DLD1 (cell line): Measurements from ENCODE around the gene DPPA4.

Experiments used
- in situ Hi-C: cut with HindIII; loops from 2 replicates; pipeline ENCODE4 v1.10.0; 2017; ENCODE audit warnings: low sequenced_read_pairs

The DPPA4 gene

DNA sequence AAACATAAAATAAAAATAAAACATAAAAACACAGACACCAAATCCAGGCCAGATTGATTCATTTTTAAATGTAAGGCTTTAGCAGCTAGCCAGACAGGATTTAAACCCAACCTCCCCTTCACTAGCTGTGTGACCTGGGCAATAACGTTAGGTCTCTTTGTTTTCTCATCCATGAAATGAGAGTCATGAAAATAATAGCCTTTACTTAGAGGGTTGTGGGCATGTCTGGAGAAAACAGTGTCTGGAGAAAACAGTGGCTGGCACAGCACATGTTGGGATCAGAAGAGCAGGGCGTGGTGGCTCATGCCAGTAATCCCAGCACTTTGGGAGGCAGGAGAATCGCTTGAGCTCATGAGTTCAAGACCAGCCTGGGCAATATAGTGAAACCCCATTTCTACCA is 1.9 kb upstream of the DPPA4 start:
- in situ Hi-C loops = no loop called here

DNA sequence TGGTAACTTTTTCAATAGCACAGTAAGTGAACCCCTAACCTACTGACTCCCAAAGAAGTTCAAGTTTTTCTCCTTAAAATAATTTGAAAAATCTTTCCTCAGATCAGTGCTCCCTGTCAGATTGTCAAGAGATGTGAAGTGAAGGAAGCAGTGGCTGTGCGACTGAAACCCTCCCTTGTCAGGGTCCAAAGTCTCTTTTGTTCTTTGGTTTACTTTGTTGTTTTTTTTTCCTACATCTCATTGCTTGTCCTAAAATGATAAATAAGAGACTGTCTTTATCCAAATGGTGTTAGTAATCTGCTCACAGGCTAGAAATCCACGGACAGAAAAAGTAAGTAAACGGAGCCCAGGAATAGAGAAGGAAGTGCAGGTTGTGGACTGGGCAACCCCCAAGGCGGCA is 976 bp upstream of the DPPA4 start:
- in situ Hi-C loops = no loop called here

DNA sequence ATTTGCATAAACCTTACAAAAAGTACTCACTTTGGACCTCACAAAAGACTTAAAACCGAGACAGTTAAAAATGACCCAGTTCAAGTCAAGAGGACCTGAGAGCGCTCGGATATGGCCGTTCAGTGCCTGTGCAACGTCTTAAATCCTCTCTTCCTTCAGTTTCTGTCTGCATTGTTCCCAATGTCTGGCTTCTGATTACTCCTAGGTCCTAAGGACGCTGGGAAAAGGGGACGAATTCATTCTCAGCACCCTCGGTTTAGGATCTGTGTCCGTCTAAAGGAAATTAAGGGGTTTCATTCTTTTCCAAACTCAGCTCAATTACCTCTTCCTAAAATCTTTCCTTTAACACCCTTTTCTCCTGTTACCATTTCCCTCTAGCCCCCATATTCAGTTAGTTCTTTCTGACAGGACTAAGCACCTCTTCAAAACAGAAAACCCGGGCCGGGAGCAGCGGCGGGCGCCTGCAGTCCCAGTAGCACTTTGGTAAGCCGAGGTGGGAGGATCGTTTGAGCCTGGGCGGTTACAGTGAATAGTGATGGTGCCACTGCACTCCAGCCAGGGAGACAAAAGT is 970 bp downstream of the DPPA4 start:
- in situ Hi-C loops = no loop called here

DNA sequence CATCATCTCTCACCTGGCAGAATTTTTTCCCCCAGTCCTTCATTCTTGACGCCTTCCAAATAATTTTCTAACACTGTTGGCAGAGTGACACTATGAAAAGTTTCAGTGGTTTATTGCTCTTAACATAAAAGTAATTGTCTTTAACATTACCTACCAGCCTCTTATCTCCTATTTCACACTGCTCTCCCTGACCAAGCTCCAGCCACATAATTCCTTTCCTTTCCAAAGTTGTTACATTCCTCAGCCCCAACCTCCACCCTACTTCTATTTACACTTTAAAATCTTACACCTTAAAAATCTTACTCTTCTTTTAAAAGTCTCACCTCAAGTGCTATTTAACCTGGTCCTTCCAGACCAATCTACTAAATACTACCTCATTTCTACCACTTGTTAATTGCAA is 2.8 kb downstream of the DPPA4 start:
- in situ Hi-C loops = no loop called here

DNA sequence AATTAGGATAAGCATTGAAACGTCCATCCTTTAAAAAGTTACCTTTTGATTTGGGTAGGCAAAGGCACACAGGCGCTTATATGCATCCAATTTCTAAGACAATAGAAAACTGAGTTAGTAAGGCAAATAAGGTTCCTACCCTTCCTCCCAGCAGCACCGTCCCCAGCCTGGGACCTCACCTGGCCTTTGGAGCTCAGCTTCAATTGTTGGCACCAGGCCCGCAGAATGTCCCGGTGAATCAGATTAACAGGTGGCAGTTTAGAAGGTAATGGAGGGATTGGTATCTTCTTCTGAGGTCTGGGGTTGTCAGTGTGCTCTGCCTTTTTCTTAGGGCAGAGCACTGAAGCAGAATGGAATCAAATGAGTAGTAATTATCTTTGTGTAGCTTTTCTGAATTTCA is 5.7 kb downstream of the DPPA4 start:
- in situ Hi-C loops = no loop called here

DNA sequence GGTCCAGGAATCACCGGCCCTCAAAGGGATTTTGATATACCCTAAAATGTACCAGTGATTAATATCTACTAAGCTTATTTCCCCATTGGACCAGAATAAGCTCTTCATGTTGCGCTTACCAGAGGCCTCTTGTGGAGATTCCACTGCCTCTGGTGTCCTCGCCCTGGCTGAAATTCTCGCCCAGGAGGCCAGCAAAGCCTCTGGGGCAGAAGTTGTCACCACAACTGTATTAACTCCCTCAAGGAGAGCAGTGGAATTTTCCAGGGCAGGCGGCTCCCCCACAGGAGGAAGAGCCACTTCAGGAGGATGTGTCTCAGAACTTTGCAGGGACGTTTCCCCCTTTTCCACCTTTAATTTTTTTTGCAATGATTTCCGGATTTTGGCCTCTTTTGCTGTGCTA is 6.9 kb downstream of the DPPA4 start:
- in situ Hi-C loops = no loop called here

DNA sequence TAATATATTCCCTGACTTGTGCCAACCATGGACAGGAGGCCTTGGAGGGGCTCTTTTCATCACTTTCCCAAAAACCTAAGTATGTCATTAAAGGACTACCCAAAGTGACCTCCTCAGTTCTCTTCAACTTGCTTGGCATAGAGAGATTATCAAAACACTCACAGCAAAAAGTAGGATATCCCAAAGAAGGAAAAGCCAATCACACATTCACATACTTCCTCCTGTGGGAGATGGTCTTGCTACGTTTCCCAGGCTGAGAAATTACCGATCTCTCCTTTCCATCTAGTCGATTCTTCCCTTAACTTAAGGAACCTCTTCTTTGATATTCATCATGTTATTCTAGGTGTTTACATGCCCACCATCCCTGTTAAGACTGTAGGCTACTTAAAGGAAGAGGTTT is 9.1 kb downstream of the DPPA4 start:
- in situ Hi-C loops = no loop called here

DNA sequence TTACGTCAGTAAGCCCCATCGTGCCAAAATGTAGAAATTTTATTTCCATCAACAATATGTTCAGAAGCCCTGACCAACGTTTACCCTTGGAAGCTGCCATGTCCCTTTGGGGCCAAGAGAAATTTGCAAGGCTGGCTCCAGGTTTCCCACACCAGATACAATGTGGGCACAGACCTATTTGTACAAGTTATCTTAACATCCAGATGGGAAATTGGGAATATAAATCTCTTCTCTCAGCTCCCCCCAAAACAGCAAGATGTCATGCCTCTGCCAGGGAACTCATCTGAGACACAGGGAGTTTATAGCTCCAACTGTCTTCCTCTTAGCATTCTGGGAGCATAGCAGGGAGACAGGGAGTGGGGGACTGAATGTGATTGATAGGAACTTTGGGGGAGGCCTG is 11.7 kb downstream of the DPPA4 start:
- in situ Hi-C loops = no loop called here

DNA sequence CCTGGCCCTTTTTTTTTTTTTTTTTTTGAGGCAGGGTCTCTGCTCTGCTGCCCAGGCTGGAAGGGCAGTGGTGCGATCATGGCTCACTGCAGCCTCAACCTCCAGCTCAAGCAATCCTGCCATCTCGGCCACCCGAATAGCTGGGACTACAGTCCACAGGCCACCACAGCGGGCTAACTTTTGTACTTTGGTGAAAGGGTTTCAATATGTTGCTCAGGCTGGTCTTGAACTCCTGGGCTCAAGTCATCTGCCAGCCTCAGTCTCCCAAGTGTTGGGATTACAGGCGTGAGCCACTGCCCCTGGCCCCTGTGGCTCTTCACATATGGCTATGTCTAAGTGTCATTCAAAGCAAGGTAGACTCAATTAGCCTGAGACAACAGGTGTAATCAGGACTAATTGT is 12.2 kb downstream of the DPPA4 start:
- in situ Hi-C loops = no loop called here

DNA sequence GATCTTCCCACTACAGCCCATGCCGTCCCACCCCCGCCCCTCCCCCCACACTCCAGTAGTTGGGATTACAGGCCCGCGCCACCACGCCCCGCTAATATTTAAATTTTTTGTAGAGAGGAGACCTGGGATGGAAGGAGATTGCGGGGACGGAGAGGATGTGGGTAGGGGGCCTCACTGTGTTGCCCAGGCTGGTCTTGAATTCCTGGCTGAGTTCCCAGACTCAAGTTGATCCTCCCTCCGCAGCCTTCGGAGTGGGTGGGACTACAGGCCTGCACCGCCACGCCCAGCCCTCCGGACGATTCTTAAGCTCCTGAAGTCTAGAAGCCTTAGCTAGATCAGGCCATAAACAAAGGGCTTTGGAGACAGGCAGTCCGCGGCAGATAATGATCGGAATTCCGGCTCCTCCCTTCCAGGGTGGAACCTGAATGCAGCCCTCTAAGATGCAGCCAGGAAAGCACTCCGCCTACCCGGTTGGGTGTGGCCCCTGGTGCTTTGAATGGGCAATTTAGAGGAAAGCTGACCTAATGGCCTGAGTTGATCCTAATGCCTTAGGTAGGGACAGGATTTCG is 21.1 kb downstream of the DPPA4 start, which contains the start of gene DPPA2:
TSS of gene DPPA2 (minus strand) at position 356 of the 569 bp plus-strand sequence. CDS start 1,975 bp downstream, outside the sequence.
- in situ Hi-C loops = no loop called here

DNA sequence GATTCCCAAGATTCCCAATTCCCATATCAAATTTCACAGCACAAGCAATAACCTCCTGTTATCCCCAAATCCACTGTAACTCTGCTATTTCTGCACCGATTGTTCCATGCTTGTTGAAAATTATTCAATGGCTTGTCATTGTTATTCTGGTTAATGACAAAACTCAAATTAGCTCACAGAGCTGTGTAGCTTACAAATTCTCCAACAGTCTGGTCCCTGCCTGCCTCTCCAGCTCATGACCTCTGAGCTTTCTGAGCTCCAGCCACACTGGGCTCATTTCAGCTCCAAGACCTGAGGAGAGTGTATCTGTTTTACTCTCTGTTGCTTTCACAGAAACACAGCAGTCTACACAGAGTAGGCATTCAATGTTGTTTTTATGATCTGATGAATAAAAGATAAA is 24.3 kb downstream of the DPPA4 start:
- in situ Hi-C loops = no loop called here

DNA sequence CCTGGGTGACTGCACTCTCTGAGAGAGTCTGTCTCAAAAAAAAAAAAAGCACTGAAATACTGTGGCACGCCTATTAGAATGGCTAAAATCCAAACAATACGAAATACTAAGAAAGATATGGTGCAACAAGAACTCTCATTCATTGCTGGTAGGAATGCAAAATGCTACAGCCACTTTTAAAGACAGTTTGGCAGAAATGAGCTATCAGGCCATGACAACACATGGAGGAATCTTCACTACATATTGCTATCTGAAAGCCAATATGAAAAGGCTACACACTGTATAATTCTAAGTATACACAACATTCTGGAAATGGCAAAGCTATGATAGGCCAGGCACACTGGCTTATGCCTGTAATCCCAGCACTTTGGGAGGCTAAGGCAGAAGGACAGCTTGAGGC is 39.9 kb downstream of the DPPA4 start:
- in situ Hi-C loops = no loop called here

DNA sequence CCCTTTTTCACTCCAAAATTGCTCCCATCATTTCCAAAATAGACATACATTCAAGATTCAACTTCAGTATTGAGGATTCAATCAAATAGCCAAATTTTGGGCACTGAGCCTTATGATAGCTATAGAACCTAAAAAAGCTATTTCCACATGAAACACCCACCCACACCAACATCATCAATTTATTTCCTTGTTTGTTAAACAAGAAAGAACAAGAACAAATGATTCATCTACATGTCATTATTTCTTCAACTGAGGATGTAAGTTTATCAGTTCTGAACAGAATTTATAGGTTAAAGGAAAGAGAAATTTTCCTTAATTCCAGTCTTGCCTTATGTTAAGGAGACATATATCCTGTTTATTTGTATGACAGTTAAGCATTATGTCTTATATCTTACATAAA is 53.3 kb downstream of the DPPA4 start:
- in situ Hi-C loops = no loop called here

DNA sequence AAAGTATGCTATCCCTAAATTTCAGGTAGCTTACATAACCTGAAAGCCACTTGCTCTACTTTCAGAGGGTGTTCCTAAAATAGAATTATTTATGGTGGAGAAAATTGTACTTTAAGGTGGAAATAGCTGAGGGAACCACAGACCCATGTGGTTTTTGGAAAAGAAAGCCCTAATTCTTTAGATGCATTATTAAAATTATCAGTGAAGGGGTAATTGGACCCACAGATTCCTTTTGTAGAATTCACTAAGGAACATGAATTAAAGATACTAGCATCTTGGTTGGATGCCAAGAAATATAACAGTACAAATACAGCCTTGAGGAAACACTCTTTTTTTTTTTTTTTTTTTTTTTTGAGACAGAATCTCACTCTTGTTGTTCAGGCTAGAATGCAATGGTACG is 58.8 kb downstream of the DPPA4 start:
- in situ Hi-C loops = no loop called here

DNA sequence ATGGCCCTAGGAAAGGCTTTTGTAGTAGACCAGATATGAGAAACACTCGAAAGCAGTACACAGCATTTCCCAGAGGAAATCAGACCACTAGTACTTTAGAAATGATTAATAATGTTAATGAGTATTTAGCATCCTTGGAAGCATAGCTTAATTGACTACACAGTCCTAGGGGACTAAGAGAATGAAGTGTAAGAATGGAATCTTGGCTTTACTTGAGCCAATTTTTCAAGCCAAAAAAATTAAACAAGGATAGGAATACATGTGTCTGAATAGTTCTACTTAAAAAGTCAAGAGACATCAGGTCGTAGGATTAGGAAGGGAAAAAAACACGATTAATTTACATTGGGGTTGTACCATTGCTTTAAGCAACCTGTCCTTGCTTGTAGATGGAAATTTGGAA is 59.2 kb downstream of the DPPA4 start:
- in situ Hi-C loops = no loop called here
